HG02571 (cell line): ENCODE measurements around the gene RBX1.

ENCODE experiments used
- ATAC-seq: cut with Tn5 transposase; IDR thresholded peaks from one replicate; pipeline ENCODE4 v1.9.1; 2021; ENCODE audit warnings: mild to moderate bottlenecking, moderate library complexity; ENCODE audit not compliant: unreplicated experiment

The RBX1 gene

GRCh38 chr22:41021613-41022454, 70.7 kb downstream of the RBX1 start:
- peak; percentile 57 for ATAC-seq

- ATAC-seq, result peak; percentile 47
These were observed 71.5 kb downstream of the RBX1 start for GRCh38 chr22:41022470-41023298.
